Measurements from ENCODE around the gene THYN1.

The THYN1 gene

DNA sequence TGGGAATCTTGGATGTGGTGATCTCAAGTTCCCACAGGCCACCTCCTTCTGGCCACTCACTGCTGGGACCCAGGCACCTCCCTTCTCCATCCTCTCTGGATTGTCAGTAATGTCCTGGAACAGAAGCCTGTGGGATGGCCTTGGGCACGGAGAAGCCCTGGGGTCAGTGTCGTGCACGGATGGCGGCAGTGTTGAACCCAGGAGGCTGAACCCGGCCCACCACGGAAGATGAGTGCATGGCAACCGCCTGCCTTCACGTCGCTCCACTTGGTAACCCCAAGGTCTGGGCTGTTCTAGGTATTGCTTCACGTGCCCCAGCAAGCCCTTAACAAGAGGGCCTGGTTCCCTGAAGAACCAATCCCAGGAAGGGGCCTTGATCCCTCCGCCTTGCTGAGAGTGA, 7.1 kb downstream of the THYN1 start:
- no peak for DNase-seq

DNA sequence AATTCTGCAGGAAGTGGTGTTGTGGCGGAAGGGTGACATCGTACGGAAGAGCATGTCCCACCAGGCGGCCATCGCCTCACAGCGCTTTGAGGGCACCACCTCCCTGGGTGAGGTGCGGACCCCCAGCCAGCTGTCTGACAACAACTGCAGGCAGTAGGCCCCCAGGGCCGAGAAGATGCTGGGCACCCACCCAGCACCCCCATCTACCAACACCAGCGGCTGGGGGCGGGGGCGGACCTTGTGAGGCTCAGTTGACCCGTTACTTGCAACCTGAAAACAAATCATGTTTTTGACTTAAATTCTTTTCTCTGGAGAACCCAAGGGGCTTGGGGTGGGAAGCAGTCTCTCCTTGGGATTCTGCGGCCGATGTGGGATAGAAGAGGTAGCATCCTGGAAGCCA, 7.7 kb downstream of the THYN1 start:
- no peak for DNase-seq

DNA sequence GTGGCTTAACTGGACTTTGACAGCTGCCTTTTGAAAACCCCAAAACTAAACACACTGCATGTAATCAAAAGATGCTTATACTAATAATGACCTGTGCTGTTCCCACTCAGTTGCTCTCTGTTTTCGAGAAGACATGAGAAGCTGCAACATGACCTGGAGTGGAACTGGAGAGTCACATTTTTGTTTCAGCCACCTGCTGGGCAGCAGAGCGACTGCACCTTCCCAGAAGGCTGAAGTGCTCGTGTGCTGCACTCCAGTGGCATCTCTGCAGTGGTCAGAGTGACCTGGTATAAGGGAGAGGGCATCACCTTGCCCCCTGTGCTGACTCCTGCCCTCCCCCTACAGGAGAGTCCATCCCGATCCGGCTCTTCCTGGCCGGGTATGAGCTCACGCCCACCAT, 8.6 kb downstream of the THYN1 start:
- DNase-seq: no peak

DNA sequence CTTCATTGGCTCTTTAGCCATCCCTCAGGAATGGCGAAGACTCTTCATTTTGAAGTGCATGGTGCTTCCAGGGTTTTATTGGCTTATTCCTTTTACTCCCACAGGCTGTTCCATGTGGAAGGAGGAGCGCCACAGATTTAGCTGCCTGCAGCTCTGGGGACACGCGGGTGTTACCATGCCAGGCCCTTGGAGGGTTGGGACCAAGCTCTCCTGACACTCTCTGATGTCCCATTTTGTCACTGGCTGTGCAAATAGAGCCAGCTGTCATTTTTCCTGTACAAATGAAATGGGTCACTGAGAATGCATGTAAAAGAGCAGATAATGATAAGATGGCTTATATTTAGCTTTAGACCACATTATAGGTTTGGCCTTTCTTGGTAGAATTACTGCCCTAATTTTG, 9.2 kb downstream of the THYN1 start:
- no peak for DNase-seq

DNA sequence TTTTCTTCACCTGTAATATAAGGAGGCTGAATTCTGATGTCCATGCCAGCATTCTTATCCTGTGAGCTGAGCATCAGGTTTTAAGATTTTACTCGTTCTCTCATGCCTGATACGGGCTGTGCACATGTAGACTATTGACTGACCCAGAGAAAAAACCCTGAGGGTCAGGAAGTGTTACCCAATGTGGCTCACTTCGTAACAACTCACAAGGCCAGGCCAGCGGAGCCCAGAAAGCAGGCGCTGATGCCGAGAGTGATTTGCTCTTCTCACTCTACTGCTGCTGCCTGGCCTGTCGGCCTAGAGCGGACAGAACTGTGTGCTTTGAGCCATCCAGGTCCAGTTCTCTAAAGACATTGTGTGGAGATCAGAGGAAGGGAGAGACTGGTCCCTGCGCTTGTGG, 10.8 kb downstream of the THYN1 start:
- no peak for DNase-seq

DNA sequence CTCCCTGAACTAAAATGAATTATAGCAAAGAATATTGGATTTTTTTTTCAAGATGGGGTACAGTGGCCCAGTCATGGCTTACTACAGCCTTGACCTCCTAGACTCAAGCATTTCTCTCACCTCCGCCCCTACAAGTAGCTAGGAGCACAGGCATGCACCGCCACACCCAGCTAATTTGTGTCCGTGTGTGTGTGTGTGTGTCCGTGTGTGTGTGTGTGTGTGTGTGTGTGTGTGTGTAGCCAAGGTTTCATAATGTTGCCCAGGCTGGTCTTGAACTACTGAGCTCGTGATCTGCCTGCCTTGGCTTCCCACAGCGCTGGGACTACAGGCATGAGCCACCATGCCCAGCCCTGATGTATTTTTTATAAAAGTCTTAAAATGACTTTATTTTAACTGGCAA, 12.6 kb downstream of the THYN1 start:
- no peak for DNase-seq

DNA sequence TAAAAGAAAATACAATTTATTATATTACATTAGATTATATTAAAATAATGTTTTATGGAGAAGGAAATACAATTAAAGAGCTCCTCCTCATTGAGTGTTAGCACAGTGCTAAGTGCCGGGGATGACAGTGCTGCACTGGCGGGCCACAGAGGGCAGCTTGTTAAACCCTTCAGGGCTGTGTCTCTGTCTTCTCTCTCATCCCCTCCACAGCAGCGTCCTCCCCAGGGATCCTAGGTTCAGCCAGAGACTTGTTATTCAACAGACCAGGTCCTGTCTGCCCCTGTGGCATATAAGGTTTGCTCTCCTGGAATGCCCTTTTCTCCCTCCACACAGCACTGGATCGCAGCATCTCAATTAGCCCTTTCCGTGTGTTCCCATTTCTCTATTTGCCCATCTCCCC, 14.2 kb downstream of the THYN1 start:
- no peak for DNase-seq

DNA sequence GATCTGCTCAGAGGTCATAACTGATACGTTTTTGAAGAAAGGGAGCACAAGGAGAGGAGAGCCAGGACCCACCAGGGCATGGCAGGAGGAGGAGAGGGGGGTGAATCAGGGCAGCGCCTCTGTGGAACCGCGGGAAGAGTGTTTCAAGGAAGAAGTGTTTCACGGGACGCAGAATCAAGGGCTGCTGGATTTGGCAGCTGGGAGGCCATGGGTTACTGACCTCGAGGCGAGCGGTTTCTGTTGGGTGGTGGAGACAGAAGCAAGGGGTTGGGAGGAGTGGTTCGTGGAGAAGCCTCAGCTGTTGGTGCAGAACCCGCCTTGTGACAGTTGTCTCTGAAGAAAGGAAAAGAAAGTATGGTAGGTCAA, 15.6 kb downstream of the THYN1 start:
- DNase-seq: no peak

DNA sequence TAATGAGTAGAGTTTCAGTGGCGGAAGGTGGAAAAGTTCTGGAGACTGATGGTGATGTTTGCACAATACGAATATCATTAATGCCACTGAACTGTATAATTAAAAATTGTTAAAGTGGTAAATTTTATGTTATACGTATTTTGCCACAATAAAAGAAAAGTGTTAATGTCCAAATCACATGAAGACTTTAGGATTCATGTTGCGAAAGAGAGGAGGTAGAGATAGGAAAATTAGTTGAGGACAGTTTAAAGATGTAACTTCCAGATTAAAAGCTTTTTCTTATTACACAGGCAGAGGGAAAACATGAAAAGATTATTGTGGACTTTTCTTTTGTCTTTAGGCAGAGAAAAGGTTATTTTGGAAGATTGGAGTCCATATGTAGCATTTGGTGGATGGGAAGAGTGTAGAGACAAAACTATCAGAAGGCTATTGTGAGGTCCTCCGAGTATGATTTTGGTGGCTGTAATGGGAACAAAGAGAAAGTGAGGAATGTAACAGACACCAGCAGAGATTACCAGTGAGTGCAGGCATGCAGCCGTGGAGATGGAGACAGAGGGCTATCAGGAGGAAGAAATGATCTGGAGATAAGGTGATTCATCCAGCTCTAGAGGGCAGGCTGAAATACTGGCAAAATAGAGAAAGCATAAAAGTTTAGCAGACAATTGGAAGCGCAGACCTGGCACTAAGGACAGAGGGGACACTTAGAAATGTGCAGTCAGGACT, 16.2 kb downstream of the THYN1 start:
- DNase-seq: no peak

DNA sequence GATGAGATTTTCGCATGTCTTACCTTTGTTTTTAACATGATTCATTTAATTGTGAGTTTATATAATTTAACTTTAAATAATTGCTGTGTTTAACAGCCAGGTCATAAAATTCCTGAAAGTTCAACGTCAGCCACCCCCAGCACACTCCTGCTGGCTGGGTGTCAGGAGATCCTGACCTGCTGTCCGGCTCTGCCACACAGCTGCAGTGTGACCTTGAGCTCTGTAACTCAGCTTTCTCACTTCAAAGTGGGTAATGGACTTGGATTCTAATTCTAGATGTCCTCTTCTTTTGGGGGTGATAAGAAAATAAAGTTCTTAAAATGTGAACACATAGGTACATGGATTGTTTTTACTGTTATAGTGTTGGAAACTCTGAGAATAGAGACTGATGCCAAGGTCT, 17.8 kb downstream of the THYN1 start:
- no peak for DNase-seq

DNA sequence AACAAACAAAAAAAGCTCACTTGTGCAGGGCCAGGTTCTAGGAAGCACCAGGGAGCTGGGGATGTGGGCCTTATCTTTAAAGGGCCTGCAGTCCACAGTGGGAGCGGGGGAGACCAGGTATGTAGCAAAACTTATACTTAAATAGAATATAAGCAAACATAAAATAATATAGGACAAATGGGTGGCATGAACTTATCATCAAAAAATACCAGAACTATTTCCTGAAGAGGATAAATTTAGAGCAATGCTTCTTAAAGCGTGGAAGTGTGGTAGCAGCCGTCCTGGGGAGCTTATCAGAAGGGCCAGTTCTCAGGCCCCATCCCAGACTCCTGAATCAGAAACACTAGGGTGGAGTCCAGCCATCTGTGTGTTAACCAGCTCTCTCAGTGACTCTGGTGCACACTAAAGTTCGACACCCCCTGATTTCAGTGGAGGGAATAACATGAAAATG, 19.4 kb downstream of the THYN1 start:
- DNase-seq: no peak

DNA sequence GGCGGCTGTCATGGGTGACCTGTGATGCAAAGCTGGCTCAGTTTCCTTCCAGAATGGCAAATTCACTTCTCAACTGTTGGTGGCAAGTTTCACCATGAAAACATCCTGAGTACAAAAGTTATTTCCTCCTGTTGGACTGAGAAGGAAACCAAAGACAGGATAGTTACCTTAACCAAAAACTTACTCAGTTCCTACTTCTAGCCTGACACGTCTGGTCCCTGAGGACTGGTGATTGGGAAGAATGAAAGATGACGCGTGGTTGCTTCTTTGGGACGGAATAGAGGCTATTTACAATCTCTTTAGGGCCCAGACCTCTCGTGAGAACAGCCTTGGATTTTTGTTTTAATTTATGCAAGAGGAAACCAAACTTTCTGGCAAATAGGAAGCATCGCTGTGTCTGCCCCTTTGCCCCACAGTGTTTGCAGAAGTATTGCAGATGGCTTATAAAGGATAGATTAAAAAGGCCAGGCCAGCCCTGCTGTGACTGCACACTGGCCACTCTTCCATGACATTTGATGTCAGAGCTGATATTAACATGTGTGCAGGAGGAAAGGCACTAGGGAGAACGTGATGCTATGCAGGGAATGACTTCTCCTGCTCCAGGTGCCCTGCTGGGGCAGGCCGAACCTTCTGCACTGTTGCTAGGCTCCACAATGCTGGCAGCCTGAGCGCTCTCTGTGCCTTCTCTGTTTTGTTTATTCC, 21.0 kb downstream of the THYN1 start:
- no peak for DNase-seq

DNA sequence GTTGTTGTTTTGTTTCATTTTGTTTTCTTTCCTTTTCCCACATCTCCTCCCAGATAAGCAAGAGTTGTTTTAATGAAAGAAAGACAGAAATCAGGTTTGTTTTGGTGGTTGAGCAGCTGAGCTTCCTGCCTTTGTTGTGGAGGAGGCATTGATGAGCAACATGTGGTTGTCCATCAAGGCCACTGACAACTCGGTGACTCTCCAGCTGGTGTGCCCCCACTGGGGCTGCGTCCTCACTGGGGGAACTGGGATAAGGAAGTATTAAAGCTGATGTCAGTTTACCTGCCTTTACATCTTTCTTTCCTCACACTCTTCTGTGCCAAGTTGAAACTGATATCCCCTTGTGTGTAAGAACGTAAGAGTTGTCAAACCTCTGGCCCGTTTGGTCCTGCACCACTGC, 22.8 kb downstream of the THYN1 start:
- no peak for DNase-seq

DNA sequence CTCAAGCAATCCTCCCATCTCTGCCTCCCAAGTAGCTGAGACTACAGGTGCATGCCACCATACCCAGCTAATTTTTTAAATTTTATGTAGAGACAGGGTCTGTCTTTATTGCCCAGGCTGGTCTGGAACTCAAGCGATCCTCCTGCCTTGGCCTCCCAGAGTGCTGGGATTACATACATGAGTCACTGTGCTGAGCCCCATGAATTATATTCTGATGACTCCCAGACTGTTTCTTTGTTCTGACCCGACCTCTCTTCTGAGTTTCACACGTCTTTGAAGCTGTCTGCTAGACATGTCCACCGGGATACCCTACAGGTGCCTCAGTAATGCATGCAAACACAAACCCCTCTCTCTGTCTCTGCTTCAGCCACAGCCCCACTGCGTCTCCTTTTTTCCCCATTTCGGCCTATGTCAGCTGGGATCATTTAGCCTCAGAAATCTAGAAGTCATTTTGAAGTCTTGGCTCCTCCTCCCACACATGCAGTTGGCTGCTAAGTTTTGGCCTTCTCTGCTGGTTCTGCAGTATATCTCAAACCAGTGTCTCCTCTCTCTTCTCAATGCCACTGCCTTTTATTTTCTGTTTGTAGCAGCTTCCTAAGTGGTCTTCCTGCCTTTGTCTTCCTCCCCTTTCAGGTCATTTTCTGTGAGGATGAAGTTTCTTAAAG, 23.9 kb downstream of the THYN1 start:
- no peak for DNase-seq

DNA sequence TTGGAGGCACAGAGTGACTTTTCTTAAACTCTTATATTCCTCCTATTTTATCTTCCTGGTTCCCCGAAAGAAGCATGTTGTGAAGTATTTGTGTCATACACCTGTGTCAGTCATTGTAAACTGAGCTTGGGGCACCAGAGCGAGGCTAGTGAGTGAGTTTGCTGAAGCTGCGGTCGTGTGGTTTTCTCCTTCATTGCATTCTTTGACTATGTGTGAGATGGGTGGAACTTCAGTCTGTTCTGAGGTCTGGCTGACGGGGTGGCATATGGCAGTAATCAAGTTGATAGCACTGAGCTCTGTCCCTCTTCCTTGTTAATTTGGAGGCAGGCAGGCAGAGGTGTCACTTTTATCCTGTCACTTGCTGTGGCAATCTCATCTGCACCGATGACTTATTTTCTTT, 24.5 kb downstream of the THYN1 start:
- DNase-seq: peak; percentile 36 to 54

DNA sequence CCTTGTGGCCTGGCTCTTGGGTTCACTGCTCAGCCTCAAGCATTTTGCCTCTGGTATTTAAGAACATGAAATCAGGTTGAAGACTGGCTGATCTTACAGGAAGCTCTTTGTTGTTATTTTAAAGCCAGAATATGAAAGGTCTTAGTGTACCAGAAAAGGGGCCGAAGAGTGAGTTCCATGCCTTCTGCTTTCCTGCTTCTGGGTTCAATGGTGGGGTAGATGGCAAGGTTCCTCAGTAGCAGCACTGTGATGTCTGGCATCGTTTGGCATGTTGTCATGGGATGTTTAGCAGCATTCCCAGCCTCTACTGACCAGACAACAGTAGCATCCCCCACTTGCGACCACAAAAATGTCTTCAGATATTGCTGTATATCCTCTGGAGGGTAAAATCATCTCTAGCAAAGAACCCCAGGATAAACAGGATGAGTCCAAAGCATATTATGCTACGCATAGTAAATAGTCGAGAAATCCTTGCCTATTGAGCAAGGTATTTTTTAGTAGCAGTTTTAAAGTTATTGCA, 26.3 kb downstream of the THYN1 start:
- DNase-seq: no peak

DNA sequence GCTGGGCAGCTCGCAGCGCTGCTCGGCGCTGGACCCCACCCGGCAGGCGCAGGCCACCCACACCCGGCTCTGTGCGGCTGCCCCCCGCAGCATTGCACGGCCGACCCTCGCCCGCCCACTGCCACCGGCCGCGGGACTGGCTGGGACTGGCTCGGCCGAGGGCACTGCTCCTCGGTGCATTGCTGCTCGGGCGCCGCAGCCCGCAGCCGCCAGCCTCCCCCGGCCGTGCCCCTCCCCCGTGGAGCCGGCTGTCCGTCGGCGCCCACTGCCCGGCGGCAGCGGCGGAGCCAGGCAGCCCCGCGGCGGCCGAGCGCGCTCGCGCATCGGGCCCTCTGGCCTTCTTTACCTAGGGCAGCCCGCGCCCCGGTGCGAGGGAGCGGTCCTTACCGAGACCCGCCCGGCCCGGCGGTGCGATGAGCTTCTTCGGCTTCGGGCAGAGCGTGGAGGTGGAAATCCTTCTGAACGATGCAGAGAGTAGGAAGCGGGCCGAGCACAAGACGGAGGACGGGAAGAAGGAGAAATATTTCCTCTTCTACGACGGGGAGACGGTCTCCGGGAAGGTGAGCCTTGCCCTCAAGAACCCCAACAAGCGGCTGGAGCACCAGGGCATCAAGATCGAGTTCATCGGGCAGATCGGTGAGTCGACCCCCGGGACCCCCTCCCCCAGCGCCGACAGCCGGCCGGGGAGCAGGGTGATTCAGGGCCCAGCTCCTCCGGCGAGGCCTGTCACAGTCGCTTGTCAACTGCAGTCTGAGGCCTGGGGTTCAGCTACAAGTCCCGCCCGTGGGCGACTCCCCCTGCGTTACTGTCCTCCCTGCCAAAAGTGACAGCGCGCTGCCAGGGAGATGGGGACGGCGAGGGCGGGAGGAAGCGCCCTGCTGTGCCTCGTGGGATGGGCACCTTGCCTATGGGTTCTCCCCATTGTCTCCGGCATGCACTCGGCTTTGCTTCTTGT, 28.2 kb downstream of the THYN1 start:
- DNase-seq: peak; percentile 78 to 83

DNA sequence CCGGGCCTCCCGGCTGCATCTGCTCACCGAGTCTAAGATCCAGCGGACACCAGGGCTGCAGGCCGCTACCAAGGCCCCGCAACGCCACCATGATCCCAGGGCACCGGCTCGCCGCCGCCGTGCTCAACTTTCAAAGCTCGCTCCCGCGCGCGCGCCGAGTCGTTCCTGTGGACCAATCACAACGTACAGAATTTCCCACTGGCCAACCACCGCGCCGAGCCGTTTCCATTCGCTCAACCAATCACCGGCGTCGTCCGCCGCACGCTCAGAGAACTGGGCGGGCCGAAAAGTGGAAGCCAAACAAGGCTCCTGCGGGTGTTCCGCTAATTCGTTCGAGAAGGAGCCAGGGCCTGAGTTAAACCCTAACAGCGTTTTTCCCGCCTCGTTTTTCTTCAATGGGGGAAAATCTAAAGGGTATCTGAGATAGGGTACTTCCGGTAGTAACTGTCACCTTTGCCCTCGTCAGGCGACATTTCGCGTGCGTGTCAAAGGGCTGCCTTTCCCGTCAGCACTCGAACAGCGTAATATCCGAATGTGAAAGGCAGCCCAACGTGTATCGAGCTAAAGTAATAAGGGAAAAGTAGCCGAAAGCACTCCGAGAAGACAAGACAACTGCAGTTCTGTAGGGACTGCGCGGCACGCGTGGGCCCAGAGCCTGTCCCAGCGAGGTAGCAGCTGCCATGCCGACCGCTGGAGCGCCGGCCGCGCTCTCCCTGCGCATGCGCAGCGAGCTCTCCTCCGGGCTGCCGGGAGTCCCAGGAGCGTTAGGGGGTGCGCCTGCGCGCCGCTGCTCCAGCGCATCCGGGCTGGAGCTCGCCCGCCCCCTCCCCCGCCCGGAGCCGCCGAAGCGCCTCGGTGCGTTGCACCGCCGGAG, 29.1 kb downstream of the THYN1 start, which contains the start of the genes NCAPD3 and VPS26B:
TSS of gene NCAPD3 (minus strand) at position 132 of the 874 bp plus-strand sequence. CDS start at position 91, 41 bp downstream.
TSS of gene VPS26B (plus strand) at position 836 of the 874 bp plus-strand sequence. CDS start 452 bp downstream, outside the sequence.
- peak; percentile 97 to 98 for DNase-seq

DNA sequence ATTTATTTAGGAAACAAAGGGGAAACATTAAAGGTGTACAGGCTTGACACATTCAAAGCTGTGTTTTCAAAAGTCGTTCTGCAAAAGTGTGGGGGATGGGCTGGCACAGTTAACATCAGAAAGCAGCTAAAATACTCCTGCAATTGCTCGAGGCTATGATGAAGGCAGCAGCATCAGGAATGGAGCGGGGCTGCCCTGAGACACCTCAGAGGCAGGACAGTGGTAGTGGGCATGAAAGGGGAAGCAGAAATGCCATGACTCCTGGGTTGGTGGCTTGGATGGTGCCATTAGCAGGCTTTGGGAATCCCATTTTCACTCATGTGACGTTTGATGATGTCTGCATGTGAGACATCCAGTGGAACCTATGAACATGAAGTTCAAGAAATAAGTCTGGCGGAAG, 30.0 kb downstream of the THYN1 start:
- DNase-seq: peak; percentile 40 to 41

DNA sequence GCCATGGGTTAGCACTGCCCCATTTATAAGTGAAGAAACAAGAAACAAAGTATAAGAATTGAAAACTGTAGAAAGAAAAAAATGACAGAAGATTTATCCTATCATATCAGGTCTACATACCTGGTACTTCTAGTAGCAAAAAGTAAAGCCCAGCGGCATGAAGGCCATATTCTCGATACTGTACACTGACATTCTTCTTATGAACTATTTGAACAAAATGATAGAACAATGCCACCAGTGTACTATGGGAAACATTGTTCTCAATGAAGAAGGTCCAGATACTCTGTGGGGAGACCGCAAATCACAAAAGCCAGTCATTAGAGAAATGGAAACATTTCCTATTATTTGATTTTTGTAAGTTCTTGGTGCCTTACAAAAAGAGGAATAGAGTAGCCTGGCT, 36.3 kb downstream of the THYN1 start:
- no peak for DNase-seq

DNA sequence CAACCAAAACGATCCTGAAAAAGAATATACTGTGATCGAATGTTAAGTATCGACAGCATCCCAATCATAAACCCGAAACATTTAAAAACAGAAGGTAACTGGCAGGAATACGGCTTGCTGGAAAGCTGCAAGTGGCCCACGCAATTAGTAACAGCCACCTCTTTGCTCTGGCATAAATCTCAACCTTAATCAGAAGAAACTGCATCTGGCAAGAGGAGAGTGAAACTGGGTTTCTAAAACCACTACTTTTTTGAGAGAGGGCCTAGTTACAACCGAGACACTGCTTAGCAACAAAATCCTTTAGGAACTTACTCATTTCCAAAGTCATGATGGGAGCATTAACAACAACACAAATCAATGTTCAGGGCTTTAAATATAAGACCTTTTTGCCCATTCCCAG, 37.3 kb downstream of the THYN1 start:
- DNase-seq: no peak

All from activated T-cell treated with anti-CD3 and anti-CD28 coated beads, Interleukin-2, amount 50 U/mL, for 48 hours (primary cell).